Muscle of arm (tissue), 12 donors: ENCODE measurements around the gene ATG13. TPM values are rescaled to one million over a fixed set of nuclear protein-coding genes. Genes with fewer than 3 reads are reported as not detected.

Source experiments
- DNase-seq: peaks from one replicate; pipeline ENCODE4 v3.0.0-alpha.2; 2013
- polyA plus RNA-seq, 12 donors: library from polyadenylated mRNA; unstranded; fragments of 120-200 nt; gene quantifications; one replicate each; pipeline ENCODE4 v1.2.1, GENCODE V29; 2013; ENCODE audit not compliant: insufficient read length in 12 of 12

The ATG13 gene
- polyA plus RNA-seq, 12 donors: 21.5 to 47.2 (median 35.9) TPM; not detected in 1

DNA sequence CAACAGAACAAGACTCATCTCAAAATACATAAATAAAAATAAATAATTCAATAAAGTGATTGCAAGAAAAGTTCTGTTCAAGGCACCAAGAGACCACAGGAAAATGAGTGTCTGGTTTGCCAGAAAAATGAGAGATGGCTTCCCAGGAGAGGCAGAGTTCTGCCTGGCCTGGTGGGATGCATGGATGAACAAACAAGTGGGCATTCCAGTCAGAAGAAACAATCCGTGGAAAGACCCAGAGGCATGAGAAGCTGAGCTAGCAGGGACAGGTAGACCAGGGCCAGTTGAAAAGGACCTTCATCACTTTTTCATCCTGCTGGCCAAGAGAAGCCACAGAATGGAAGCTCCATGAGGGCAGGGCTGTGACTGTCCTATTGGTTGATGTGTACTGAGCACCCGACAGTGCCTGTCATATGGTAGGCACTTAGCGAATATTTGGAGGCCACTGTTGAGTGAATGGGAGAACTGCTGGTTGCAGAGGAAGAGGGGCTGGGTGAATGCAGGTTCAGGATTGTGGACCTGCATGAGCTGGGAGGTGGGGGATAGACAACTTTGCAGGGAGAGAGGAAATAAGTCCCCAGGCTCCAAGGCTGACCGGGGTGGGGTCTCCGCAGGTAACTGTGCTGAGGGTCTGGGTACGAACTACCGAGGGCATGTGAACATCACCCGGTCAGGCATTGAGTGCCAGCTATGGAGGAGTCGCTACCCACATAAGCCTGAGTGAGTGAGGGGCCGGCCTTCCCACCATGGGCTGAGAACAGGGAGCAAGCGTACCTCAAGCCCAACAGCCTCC is 105.4 kb downstream of the ATG13 start:
- no peak for DNase-seq

DNA sequence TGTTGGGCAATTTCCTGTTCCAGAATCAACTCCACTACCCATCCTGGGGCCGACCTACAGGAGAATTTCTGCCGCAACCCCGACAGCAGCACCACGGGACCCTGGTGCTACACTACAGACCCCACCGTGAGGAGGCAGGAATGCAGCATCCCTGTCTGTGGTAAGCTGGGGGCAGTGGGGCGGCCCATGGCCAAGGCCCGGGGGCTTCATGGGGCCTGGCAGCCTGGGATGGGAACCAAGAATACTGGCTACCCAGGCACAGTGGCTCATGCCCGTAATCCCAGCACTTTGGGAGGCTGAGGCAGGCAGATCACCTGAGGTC is 106.0 kb downstream of the ATG13 start:
- no peak for DNase-seq

DNA sequence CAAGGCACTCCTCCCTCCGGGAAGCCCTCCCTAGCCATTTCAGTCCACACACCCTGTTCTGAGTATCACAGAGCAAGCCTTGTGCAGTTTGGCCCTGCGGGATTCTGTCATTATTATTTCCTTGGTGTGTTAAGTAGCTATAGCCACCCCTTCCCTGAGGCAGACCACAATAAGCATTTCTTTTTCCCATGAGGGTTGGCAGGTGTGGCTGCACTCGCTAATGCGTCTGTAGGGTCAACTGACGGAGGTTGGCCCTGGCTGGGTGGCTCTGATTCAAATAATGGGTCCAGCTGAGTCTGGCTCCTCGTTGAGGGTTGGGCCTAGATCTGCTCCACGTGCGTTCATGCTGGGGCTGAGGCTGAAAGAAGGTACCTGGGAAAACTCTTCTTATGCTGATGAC is 106.7 kb downstream of the ATG13 start:
- DNase-seq: no peak

Other genes starting within 250 kb of the ATG13 start
- 100 to 1,000 TPM in 10 of 12 donors, 10 to 100 TPM in 1, not detected in 1; 84.8 to 436 (median 158) TPM for gene MDK, start 235.9 kb upstream of the ATG13 start, polyA plus RNA-seq
- gene CHRM4, start 225.8 kb upstream of the ATG13 start, polyA plus RNA-seq: under 1 TPM in 2 of 12 donors, not detected in 10; 0.10 to 0.11 TPM
- gene AMBRA1, start 23.5 kb upstream of the ATG13 start, polyA plus RNA-seq: 10 to 100 TPM in 11 of 12 donors, not detected in 1; 10.8 to 20.0 (median 11.9) TPM
- gene HARBI1, start 326 bp upstream of the ATG13 start, polyA plus RNA-seq: 1 to 10 TPM in 10 of 12 donors, not detected in 2; 1.9 to 4.1 (median 3.1) TPM
- gene ARHGAP1, start 83.1 kb downstream of the ATG13 start, polyA plus RNA-seq: 10 to 100 TPM in 11 of 12 donors, not detected in 1; 30.1 to 60.0 (median 37.7) TPM
- gene ZNF408, start 83.5 kb downstream of the ATG13 start, polyA plus RNA-seq: 10 to 100 TPM in 2 of 12 donors, 1 to 10 TPM in 9, not detected in 1; 5.1 to 14.1 (median 6.6) TPM
- 1 to 10 TPM in 1 of 12 donors, under 1 TPM in 6, not detected in 5; 0.09 to 3.3 (median 0.28) TPM for gene F2, start 101.7 kb downstream of the ATG13 start, polyA plus RNA-seq
- gene CKAP5, start 228.7 kb downstream of the ATG13 start, polyA plus RNA-seq: 10 to 100 TPM in 11 of 12 donors, not detected in 1; 45.9 to 94.4 (median 61.2) TPM